Astrocyte (in vitro differentiated cells and primary cell): Measurements from ENCODE around the gene CD99L2. TPM values are rescaled to one million over a fixed set of nuclear protein-coding genes. Genes with fewer than 3 reads are reported as not detected.
"Not testable (repeated sequence)": the region's sequence is repeated elsewhere in the genome, so short reads cannot be mapped to it uniquely, and the experiment has no call there.

ENCODE experiments used
- DNase-seq: peaks from one replicate; pipeline ENCODE4 v3.0.0-alpha.2; 2010; ENCODE audit warnings: low read depth
- FAIRE-seq: peaks from 2 replicates; lab custom pipeline; 2011; peaks lifted over from hg19 to GRCh38; lab: Jason Lieb, UNC
- H2AFZ ChIP-seq: 2 replicates; pipeline ENCODE4 v1.6.0; 2012; ENCODE audit warnings: low read depth, low read length, inconsistent platforms
- H3K27ac ChIP-seq: 2 replicates; pipeline ENCODE4 v1.5.1; 2011; ENCODE audit warnings: low read depth, low read length, inconsistent platforms
- H3K27me3 ChIP-seq: 2 replicates; pipeline ENCODE4 v1.6.0; 2011; ENCODE audit warnings: low read length, inconsistent platforms; ENCODE audit not compliant: insufficient read depth
- H3K36me3 ChIP-seq: 2 replicates; pipeline ENCODE4 v1.5.1; 2011; ENCODE audit warnings: low read length, inconsistent platforms; ENCODE audit not compliant: insufficient read depth
- H3K4me1 ChIP-seq: 2 replicates; pipeline ENCODE4 v1.5.1; 2011; ENCODE audit warnings: low read length, inconsistent platforms; ENCODE audit not compliant: insufficient read depth
- H3K4me2 ChIP-seq: 2 replicates; pipeline ENCODE4 v1.6.0; 2012; ENCODE audit warnings: low read length, inconsistent platforms
- H3K4me3 ChIP-seq: 2 replicates; pipeline ENCODE4 v1.5.1; 2011; ENCODE audit warnings: low read depth, mild to moderate bottlenecking, low read length, inconsistent platforms; ENCODE audit not compliant: insufficient read depth
- H3K79me2 ChIP-seq: 2 replicates; pipeline ENCODE4 v1.6.0; 2012; ENCODE audit warnings: mild to moderate bottlenecking, low read length, inconsistent platforms; ENCODE audit not compliant: insufficient read depth
- H3K9ac ChIP-seq: 2 replicates; pipeline ENCODE4 v1.6.0; 2012; ENCODE audit warnings: mild to moderate bottlenecking, low read length, inconsistent platforms
- H3K9me3 ChIP-seq: 2 replicates; pipeline ENCODE4 v1.5.1; 2012; ENCODE audit warnings: low read depth, mild to moderate bottlenecking, low read length, inconsistent platforms; ENCODE audit not compliant: insufficient read depth
- H4K20me1 ChIP-seq: 2 replicates; pipeline ENCODE4 v1.6.0; 2012; ENCODE audit warnings: low read length, inconsistent platforms; ENCODE audit not compliant: insufficient read depth
- H3K27ac Mint-ChIP-seq: one replicate; pipeline ENCODE4 v1.8.0; 2021; ENCODE audit warnings: mild to moderate bottlenecking, mixed read lengths; ENCODE audit not compliant: unreplicated experiment
- H3K27me3 Mint-ChIP-seq: one replicate; pipeline ENCODE4 v1.8.0; 2021; ENCODE audit warnings: low read depth, mixed read lengths; ENCODE audit not compliant: unreplicated experiment
- H3K36me3 Mint-ChIP-seq: one replicate; pipeline ENCODE4 v1.8.0; 2021; ENCODE audit warnings: low read depth, mixed read lengths; ENCODE audit not compliant: unreplicated experiment
- H3K4me1 Mint-ChIP-seq: one replicate; pipeline ENCODE4 v1.8.0; 2021; ENCODE audit warnings: low read depth, mixed read lengths; ENCODE audit not compliant: unreplicated experiment
- H3K4me3 Mint-ChIP-seq: one replicate; pipeline ENCODE4 v1.8.0; 2021; ENCODE audit warnings: mild to moderate bottlenecking, moderate library complexity, mixed read lengths; ENCODE audit not compliant: unreplicated experiment
- H3K9me3 Mint-ChIP-seq: one replicate; pipeline ENCODE4 v1.8.0; 2021; ENCODE audit warnings: mild to moderate bottlenecking, mixed read lengths; ENCODE audit not compliant: unreplicated experiment
- CTCF ChIP-seq: IDR thresholded peaks from 2 replicates; pipeline ENCODE4 v1.5.1; 2011; ENCODE audit warnings: low read depth, mild to moderate bottlenecking, inconsistent platforms, low read length, moderate library complexity; ENCODE audit not compliant: insufficient read depth
- EZH2 ChIP-seq: IDR thresholded peaks from 2 replicates; pipeline ENCODE4 v1.6.1; 2012; ENCODE audit warnings: mild to moderate bottlenecking, low read length, inconsistent platforms; ENCODE audit not compliant: insufficient read depth
- total RNA-seq: library from RNA; stranded (reverse); gene quantifications from 2 replicates; pipeline ENCODE4 v1.2.1, GENCODE V29; 2021

Gene CD99L2
- total RNA-seq, 1 donor from 2014 or later: 38.4 TPM

- H3K27me3 Mint-ChIP-seq: no peaks in the 10 kb centered on the region
- Histone ChIP-seq H3K9me3 (no peaks in the 10 kb centered on the region), H3K27me3 (no peaks in the 10 kb centered on the region), H3K4me2 (no peak overlapping the region), H3K27ac (no peak overlapping the region), H3K4me3 (no peak overlapping the region), H3K4me1 (no peaks in the 10 kb centered on the region), H3K9ac (no peak overlapping the region), H3K79me2 (no peaks in the 10 kb centered on the region), H3K36me3 (peaks cover 5% of the 10 kb centered on the region), H2AFZ (no peak overlapping the region), H4K20me1 (no peaks in the 10 kb centered on the region)
- DNase-seq: no peak
- H3K27ac Mint-ChIP-seq: no peak overlapping the region
- peaks cover 7% of the 10 kb centered on the region for H3K36me3 Mint-ChIP-seq
- no peak overlapping the region for H3K4me3 Mint-ChIP-seq
- H3K4me1 Mint-ChIP-seq: no peaks in the 10 kb centered on the region
- peaks cover 3% of the 10 kb centered on the region for H3K9me3 Mint-ChIP-seq
- TF ChIP-seq EZH2: no peak
- TF ChIP-seq CTCF: no peak
- peak; percentile 75 for FAIRE-seq
Measured at GRCh38 chrX:150828785-150829184, 69.7 kb downstream of the CD99L2 start.

GRCh38 chrX:150824352-150824751 lies 74.1 kb downstream of the CD99L2 start:
- H3K36me3 ChIP-seq, H3K9me3 ChIP-seq, H3K27me3 Mint-ChIP-seq, H3K27me3 ChIP-seq, H3K9ac ChIP-seq, H3K4me1 Mint-ChIP-seq, H4K20me1 ChIP-seq, H3K27ac ChIP-seq, H3K4me3 ChIP-seq, H2AFZ ChIP-seq, H3K4me3 Mint-ChIP-seq, H3K36me3 Mint-ChIP-seq, H3K79me2 ChIP-seq, H3K27ac Mint-ChIP-seq, H3K9me3 Mint-ChIP-seq, FAIRE-seq, DNase-seq, H3K4me2 ChIP-seq, H3K4me1 ChIP-seq: not testable (repeated sequence)

- DNase-seq, H3K4me3 Mint-ChIP-seq, H3K4me1 ChIP-seq, H3K27me3 Mint-ChIP-seq, FAIRE-seq, H3K4me2 ChIP-seq, H3K9me3 Mint-ChIP-seq, H3K27ac Mint-ChIP-seq, H3K9ac ChIP-seq, H3K4me1 Mint-ChIP-seq, H3K4me3 ChIP-seq, H3K9me3 ChIP-seq, H3K79me2 ChIP-seq, H3K27ac ChIP-seq, H2AFZ ChIP-seq, H3K36me3 ChIP-seq, H4K20me1 ChIP-seq, H3K36me3 Mint-ChIP-seq, H3K27me3 ChIP-seq: not testable (repeated sequence)
Measured at GRCh38 chrX:150823826-150824225, 74.6 kb downstream of the CD99L2 start.

GRCh38 chrX:150821971-150822370 lies 76.5 kb downstream of the CD99L2 start:
- Mint-ChIP-seq H3K27ac (no peak overlapping the region), H3K36me3 (peaks cover 5% of the 10 kb centered on the region), H3K4me3 (no peak overlapping the region), H3K4me1 (no peaks in the 10 kb centered on the region), H3K27me3 (no peaks in the 10 kb centered on the region), H3K9me3 (no peaks in the 10 kb centered on the region)
- Histone ChIP-seq H3K9me3 (no peaks in the 10 kb centered on the region), H3K9ac (no peak overlapping the region), H3K27ac (no peak overlapping the region), H3K4me2 (no peak overlapping the region), H3K4me3 (no peak overlapping the region), H3K79me2 (no peaks in the 10 kb centered on the region), H4K20me1 (no peaks in the 10 kb centered on the region), H3K4me1 (no peaks in the 10 kb centered on the region), H3K36me3 (no peaks in the 10 kb centered on the region), H2AFZ (no peak overlapping the region), H3K27me3 (no peaks in the 10 kb centered on the region)
- no peak for TF ChIP-seq EZH2
- FAIRE-seq (no peak), DNase-seq (no peak)
